Measurements from ENCODE around the gene ULBP3. TPM values are rescaled to one million over a fixed set of nuclear protein-coding genes. Genes with fewer than 3 reads are reported as not detected.
"Not testable (repeated sequence)": the region's sequence is repeated elsewhere in the genome, so short reads cannot be mapped to it uniquely, and the experiment has no call there.

ULBP3 gene
- total and polyA plus RNA-seq, 2 donors (not counting 1 experiment from before 2014, with no cell fraction given): 0.10 to 0.69 TPM

GRCh38 chr6:150018846-150019580, 49.9 kb downstream of the ULBP3 start:
- H3K4me3 ChIP-seq (ENCODE audit: control extremely low read depth in 1 of 5, extremely low read depth in 1 of 5, insufficient read depth in 1 of 5, low read depth in 2 of 5, low read length in 4 of 5): no peak overlapping the region
- H3K9me3 ChIP-seq (ENCODE audit: control extremely low read depth in 1 of 3, control insufficient read depth in 2 of 3, insufficient read depth in 1 of 3, low read length in 2 of 3): peaks cover 0 to 4% (median 0%) of the 10 kb centered on the region in 3 donors
- peaks cover 62% of the 10 kb centered on the region for H3K27me3 Mint-ChIP-seq
- no peak overlapping the region for H3K27ac ChIP-seq (ENCODE audit: low read length in 2 of 2)
- peaks cover 0 to 38% (median 27%) of the 10 kb centered on the region in 4 experiments for H3K27me3 ChIP-seq (replicated peaks in 1 of 4; ENCODE audit: control extremely low read depth in 1 of 4, control insufficient read depth in 3 of 4, insufficient read depth in 4 of 4, low read length in 3 of 4)
- no peak overlapping the region for H3K9ac ChIP-seq (ENCODE audit: low read length)
- TF ChIP-seq CTCF (IDR thresholded peaks at IDR 0.05) (no peak), EZH2 (IDR thresholded peaks at IDR 0.05; ENCODE audit: borderline replicate concordance, insufficient read depth, low read depth, low read length, poor library complexity, severe bottlenecking) (no peak)
- ChIA-PET CTCF (interaction anchor here (0.8 to 2.8 kb wide), 5 partner anchors 10 to 179 kb away, joined by 3 to 49 read pairs (median 7); no protein-coding TSS in a partner anchor), POLR2A (no interaction called here)
- DNase-seq (no peak), ATAC-seq (ENCODE audit: low read depth) (no peak)
- intact Hi-C loops (cut with micrococcal nuclease): loop anchor here (5.0 kb wide), 1 partner anchor 472 kb away; the partner anchor contains the start of gene PPIL4
- H3K4me3 Mint-ChIP-seq: no peak overlapping the region
- 100% methylated on average over 2 of the region's 6 CpGs for WGBS (ENCODE audit: insufficient coverage)
- peaks cover 9% of the 10 kb centered on the region for H3K4me1 Mint-ChIP-seq
- peaks cover 12 to 13% of the 10 kb centered on the region in 2 donors for H3K4me1 ChIP-seq (ENCODE audit: control insufficient read depth in 2 of 2, insufficient read depth in 2 of 2, low read length in 2 of 2)
- H3K4me2 ChIP-seq (replicated peaks; ENCODE audit: low read depth, low read length, poor library complexity, severe bottlenecking): no peak overlapping the region
- no peaks in the 10 kb centered on the region for H4K20me1 ChIP-seq (ENCODE audit: control insufficient read depth, insufficient read depth, low read length, poor library complexity, severe bottlenecking)
- H2AFZ ChIP-seq (ENCODE audit: insufficient read depth, low read depth, low read length, poor library complexity, severe bottlenecking): no peak overlapping the region
- no peak overlapping the region for H3K27ac Mint-ChIP-seq
- no peaks in the 10 kb centered on the region for H3K79me2 ChIP-seq (ENCODE audit: control insufficient read depth, insufficient read depth, low read length)
- H3K36me3 ChIP-seq (replicated peaks in 1 of 2; ENCODE audit: control extremely low read depth in 1 of 2, control insufficient read depth in 1 of 2, extremely low read depth in 1 of 2, insufficient read depth in 2 of 2, low read length in 1 of 2): no peaks in the 10 kb centered on the region
- H3K9me3 Mint-ChIP-seq (ENCODE audit: insufficient read depth): no peaks in the 10 kb centered on the region

- peaks cover 0 to 49% (median 36%) of the 10 kb centered on the region in 4 experiments for H3K27me3 ChIP-seq (replicated peaks in 1 of 4; ENCODE audit: control extremely low read depth in 1 of 4, control insufficient read depth in 3 of 4, insufficient read depth in 4 of 4, low read length in 3 of 4)
- H3K79me2 ChIP-seq (ENCODE audit: control insufficient read depth, insufficient read depth, low read length); H3K4me3 Mint-ChIP-seq; H3K27ac ChIP-seq (ENCODE audit: low read length in 2 of 2); H3K9me3 Mint-ChIP-seq (ENCODE audit: insufficient read depth); H3K27ac Mint-ChIP-seq; ATAC-seq (ENCODE audit: low read depth); H3K36me3 ChIP-seq (replicated peaks in 1 of 2; ENCODE audit: control extremely low read depth in 1 of 2, control insufficient read depth in 1 of 2, extremely low read depth in 1 of 2, insufficient read depth in 2 of 2, low read length in 1 of 2); H2AFZ ChIP-seq (ENCODE audit: insufficient read depth, low read depth, low read length, poor library complexity, severe bottlenecking); H3K9me3 ChIP-seq (ENCODE audit: control extremely low read depth in 1 of 3, control insufficient read depth in 2 of 3, insufficient read depth in 1 of 3, low read length in 2 of 3); POLR2A ChIA-PET; H3K4me3 ChIP-seq (ENCODE audit: control extremely low read depth in 1 of 5, extremely low read depth in 1 of 5, insufficient read depth in 1 of 5, low read depth in 2 of 5, low read length in 4 of 5); H3K4me2 ChIP-seq (replicated peaks; ENCODE audit: low read depth, low read length, poor library complexity, severe bottlenecking); H3K9ac ChIP-seq (ENCODE audit: low read length); H4K20me1 ChIP-seq (ENCODE audit: control insufficient read depth, insufficient read depth, low read length, poor library complexity, severe bottlenecking); DNase-seq: not testable (repeated sequence)
- H3K4me1 ChIP-seq (ENCODE audit: control insufficient read depth in 2 of 2, insufficient read depth in 2 of 2, low read length in 2 of 2): peaks cover 12 to 13% of the 10 kb centered on the region in 2 donors
- WGBS (ENCODE audit: insufficient coverage): 0% methylated on average over 4 of the region's 5 CpGs
- CTCF ChIA-PET: interaction anchor here (0.7 to 2.8 kb wide), 20 partner anchors 8 to 378 kb away, joined by 3 to 49 read pairs (median 5); no protein-coding TSS in a partner anchor
- TF ChIP-seq CTCF (IDR thresholded peaks at IDR 0.05): peak; percentile 44
- Mint-ChIP-seq H3K4me1 (peaks cover 13% of the 10 kb centered on the region), H3K27me3 (peaks cover 65% of the 10 kb centered on the region)
- intact Hi-C loops (cut with micrococcal nuclease): loop anchor here (2.0 to 5.0 kb wide), 2 partner anchors 152 to 470 kb away; partner anchors contain the start of genes LRP11 and PPIL4
These were observed 51.8 kb downstream of the ULBP3 start for GRCh38 chr6:150017186-150017521.
